Left forelimb (tissue), 1 donor: ENCODE results near the gene ADORA2B.
"Not testable (repeated sequence)": the region's sequence is repeated elsewhere in the genome, so short reads cannot be mapped to it uniquely, and the experiment has no call there.

Experiments
- DNase-seq: peaks from one replicate; pipeline ENCODE4 v3.0.0-alpha.2; 2018; ENCODE audit warnings: low spot score

The ADORA2B gene

DNA sequence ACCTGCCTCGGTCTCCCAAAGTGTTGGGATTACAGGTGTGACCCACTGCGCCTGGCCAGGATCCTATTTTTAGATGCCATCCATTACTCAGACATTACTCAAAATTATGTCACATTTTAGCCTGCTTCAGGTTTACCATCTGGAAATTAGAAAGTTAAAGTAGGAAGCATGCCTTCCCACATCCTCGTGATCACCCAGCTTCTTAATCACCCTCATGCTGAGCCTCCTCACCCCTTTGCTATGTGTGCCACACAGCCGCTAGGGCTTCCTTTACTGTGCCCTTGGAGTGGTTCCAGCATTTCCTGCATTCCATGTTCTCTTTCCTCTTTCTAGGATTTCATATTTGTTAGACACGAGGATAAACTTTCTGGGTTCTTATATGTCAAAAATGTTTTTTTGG is 9.3 kb downstream of the ADORA2B start:
- DNase-seq: no peak

DNA sequence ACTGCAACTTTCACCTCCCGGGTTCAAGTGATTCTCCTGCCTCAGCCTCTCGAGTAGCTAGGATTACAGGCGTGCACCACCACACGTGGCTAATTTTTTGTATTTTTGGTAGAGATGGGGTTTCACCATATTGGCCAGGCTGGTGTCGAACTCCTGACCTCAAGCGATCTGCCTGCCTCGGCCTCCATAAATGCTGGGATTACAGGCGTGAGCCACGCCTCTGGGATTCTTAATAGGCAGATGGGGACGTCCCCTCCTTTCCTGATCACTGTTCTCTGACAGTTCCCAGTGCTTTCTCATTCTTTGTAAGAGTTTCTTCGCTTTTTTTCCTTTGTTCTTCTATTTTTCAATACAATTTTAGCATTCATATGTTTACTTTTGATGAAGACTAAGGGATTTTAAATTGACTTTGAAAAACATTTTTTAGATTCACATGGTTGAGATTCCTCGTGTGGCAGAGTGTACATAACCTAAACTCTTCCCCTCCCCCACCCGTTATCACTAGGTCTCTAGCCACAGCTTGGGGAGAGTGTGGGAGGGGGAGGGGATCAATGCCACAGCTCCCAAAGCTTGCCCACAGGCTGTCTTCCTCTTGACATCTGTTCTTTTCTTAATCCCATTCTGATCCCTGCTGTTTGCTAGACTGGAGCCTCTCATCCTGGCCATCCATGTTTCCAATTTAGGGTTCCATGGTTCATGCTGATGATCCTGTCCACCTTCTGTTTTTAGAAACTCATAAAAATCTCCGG is 11.0 kb downstream of the ADORA2B start:
- no peak for DNase-seq

DNA sequence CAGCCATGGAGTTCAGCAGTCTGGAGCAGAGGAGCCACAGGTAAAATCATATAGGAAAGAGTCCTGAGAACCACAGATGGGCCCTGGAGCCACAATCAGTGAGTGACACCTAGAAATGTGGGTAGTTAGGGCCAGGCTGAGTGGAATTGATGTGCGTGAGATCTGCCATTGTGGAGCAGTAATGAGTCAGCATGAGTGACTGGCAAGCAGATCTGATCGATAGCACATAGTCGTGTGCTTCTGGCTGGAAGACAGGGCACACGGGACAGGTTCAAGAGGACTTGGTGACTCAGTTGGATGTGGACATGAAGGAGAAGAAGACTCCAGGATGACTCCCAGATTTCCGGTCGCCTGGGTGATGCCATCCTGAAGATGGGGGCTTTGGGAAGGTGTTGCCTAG is 12.3 kb downstream of the ADORA2B start:
- no peak for DNase-seq

DNA sequence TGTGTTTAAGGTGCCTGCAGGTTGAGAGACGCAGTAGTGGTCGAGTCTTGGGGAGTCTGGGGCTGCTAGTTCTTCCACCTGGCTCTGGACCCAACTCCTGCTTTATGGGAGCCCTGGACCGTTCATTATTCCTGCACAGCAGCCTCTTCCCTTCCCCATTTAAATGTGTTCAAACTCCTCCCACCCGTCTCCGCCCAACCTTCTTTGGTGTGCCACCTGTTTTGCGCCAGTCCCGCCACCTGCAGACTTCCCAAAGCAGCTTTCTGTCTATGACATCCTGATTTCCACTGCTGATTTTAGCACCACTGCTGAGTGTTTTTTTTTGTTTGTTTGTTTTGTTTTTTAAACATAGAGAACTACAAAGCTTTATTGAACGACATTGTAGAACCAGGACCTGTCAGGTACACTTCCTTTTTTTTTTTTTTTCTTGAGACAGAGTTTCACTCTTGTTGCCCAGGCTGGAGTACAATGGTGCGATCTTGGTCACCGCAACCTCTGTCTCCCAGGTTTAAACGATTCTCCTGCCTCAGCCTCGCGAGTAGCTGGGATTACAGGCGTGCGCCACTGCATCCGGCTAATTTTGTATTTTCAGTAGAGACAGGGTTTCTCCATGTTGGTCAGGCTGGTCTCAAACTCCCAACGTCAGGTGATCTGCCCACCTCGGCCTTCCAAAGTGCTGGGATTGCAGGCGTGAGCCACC is 12.8 kb downstream of the ADORA2B start:
- no peak for DNase-seq

DNA sequence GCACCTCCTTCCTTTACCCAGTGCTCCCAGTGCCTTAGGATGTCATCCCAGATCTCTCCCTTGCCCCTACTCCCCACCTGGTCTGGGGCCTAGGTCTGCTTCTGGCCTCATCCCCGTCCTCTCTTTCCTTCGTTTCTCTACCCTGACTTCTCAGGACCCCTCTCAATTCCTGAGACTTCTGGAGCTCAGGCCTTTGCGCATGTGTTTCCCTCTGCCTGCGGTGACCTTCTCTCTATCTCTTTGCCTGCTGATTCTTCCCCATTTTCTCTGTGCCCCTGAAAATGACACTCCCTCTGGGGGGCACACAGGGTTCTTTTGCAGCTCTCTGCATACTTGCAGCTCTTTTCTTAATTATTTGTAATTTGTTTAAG is 13.5 kb downstream of the ADORA2B start:
- DNase-seq: no peak

DNA sequence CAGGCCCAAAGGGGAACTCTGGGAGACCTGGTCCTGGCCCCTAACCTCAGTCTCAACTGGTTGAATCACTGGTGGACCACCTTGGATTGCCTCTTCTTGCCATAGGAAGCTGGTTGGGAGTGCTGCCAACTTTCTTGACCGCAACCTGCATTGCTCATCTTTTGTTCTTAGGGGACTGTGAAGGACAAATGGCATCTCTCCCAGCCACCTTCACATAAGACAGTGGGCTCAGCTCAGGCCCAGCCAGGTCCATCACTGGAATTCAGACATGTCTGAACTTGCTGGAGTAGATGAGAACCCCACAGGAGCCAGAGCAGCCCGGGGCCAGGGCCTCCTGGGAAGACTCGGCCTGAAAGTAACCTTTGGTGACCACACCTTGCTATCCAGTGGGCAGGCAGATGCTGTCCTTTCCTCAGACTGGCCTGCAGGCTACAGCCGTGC is 18.8 kb downstream of the ADORA2B start:
- DNase-seq: no peak

DNA sequence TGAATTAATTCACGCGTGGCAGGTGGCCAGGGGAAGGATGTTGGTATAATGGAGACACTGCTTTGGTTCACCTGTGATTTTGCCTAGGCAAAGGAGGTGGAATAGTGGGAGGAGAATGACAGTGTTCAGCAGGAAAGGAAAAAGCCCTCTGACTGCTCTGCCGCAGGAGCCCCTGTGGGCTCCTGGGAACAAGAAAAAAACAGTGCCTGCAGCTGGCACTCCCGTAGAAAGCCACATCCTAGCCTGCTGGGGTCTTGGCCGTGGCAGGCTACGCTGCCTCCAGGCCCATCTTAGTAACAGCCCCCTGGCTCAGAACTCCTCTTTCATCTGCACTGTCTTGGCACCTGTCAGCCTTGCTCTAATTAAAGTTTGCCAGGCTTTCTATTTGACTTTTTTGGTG is 20.6 kb downstream of the ADORA2B start:
- DNase-seq: no peak

DNA sequence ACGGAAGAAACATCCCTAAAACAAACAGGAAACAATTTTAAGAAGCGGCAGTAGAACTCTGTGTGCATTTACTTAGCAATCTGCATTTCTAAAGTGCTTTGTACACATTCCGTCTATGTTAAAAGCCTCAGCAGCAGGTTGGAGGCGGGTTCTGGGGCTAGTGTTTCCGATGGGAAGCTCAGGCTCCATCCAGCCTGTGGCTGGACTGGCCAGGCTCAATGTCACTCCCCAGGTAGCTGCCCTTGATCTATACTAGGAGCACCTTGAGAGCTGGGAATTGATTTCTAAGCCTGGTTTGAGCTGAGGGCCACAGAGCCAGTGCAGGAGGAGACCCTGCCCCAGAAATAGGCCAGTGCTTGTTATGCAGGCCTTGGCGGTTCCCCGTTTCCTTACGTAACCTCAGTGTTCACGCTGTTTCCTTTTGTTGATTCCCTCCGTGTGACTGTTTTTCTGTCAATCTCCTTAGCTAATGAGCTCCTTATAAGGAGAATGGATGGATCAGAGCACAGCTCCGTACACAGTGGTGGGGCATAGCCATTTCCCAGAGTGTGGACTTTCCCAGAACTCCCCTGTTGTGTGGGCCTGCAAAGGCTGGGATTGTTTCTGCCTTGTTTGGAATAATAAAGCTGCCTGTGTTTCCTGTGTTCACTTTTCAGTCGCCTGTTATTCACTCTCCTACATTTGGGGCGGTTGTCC is 21.4 kb downstream of the ADORA2B start:
- DNase-seq: no peak

DNA sequence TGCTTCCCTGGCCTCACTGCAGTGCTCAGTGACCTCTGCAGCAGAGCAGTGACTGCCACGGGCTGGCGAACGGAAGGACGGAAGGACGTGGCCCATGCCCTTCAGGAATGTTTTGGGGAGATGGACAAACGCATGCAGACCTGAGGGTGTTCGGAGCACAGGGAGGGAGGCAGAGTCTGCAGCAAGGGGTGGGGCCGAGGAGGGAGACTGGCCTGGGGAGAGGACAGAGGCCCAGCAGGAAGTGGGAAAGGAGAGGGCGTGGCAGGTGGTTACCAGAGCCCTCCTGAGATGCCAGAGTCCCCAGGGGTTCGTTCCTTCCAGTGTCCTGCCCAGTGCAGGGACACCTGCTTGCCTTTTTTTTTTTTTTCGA is 21.9 kb downstream of the ADORA2B start:
- no peak for DNase-seq

DNA sequence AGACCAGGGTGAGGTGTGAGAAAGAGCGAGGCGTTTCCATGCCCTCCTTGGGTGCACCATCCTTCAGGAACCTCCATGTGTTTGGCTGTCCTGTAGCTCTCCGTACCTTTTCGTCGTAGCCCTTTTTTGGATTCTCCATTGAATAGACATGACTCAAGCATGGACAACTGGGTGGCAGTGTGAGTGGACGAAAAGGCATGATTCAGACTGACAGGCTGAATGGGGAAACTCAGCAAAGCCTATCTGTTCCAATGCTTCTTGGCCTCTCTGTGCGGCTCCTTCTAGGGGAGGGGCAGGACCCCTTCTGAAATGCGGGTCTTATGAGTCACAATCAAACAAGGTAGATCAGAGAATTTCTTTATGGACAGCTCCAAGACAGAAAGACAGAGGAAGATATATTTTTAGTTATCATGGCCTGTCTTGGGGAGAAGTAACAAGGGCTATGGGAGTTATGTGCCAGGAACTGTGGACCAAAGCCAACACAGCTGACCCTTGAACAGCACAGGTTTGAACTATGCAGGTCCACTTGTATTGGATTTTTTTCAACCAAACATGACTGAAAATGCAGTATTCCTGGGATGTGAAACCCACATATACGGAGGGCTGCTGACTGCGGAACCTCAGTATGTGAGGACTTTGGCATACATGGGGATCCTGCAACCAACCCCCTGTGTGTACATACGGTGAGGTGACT is 22.9 kb downstream of the ADORA2B start:
- no peak for DNase-seq

DNA sequence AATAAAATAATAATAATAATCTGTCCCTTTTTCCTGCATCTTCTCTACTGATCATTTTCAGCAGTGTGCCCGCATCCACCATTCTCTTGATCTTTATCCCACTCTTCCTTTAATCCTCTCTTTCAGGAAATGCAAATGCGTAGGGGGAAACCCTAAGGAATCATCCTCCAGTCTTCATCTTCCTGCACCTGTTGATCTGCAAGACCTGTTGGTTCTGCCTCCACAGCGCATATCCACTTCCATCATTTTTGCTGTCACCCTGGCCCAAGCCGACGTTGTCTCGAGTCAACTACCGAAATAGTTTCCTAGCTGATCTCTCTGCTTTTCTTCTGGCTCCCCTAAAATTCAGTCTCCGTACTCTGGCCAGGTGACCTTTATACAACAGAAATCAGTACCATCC is 24.5 kb downstream of the ADORA2B start:
- DNase-seq: no peak

DNA sequence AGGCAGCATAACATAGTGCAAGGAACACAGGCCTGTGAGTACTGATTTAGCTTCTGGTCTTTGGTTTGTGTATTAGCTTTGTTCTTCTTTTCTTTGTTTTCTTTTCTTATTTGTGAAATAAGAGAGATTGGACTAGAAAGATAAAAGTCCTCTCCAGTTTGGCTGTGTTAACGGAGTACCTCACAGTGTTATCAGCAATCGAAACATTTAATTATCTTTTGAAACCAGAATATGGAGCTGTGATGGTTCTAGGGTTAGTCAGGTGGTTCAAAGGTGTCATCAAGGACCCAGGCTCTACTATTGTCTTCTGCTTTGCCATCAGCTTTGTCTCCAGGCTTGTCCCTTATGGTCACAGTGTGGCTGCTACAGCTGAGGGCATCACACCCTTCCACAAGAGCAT is 25.6 kb downstream of the ADORA2B start:
- DNase-seq: no peak

DNA sequence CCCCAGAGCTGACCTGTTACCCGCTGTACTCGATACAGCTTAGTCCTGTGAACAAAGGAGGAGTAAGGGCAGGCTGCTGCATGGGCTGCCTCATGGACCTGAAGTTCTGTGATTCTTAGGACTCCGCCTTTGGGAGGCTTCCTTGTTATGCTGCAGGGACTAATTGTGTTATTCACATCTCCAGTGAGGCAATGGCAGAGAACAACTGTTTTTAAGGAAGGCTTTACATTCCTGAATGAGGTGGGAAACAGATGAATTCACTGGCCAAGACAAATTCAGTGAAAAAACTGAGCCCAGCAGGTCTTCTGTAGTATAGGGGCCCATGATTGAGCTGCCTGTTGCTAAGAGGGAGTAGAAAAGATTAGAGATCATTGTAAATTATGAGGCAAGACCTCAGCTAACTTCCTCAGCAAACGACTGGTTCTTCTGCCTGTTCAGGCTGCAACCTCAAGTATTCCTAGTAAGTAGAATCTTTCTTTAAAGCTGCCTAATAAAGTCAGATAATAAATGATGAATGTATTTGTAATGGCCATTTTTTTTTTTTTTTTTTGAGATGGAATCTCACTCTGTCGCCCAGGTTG is 26.3 kb downstream of the ADORA2B start:
- no peak for DNase-seq

DNA sequence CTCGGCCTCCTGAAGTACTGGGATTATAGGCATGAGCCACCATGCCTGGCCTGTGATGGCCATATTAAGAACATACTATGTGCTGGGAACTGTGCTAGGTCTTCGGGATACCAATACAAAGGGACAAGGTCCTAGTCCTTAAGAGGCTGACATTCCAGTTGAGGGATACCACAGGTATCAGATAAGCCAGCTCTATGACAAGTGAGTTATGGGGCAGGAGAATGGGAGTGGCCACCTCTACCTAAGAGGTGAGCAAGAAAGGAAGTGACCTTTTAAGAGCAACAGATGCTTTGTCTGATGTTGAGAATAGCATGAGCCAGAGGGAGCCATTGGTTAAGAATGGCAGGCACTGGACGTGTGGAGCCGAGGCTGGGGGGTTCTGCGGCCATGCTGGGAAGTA is 27.0 kb downstream of the ADORA2B start:
- no peak for DNase-seq

DNA sequence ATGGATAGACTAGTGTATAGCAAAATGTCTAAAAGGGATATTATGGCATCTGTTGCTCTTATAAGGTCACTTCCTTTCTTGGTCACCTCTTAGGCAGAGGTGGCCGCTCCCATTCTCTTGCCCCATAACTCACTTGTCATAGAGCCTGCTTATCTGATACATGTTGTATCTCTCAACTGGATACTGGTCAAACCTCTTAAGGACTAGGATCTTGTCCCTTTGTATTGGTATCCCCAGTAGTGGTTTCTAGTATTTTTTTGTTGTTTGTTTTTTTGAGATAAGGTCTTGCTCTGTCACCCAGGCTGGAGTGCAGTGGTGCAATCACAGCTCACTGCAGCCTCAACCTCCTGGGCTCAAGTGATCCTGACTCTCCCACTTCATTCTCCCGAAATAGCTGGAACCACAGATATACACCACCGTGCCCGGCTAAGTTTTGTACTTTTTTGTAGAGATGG is 27.6 kb downstream of the ADORA2B start:
- no peak for DNase-seq

DNA sequence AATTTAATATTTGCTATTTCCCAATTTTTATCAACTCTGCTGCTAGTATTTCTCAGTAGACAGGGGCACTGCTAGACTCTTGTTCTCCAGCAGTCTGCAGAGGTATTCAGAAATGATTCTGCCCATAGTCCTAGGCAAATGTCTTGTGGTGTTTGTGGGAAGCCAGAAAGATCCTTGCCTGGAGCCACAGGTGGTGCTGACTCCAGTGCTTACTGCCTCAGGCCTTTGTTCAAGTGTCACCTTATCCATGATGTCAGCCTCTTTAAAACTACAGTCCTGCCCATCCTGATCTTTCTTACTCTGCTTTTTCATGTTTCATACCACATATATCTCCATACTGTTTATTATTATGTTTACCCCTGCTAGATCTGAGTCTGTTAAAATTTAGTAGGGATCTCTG is 28.1 kb downstream of the ADORA2B start:
- DNase-seq: no peak

DNA sequence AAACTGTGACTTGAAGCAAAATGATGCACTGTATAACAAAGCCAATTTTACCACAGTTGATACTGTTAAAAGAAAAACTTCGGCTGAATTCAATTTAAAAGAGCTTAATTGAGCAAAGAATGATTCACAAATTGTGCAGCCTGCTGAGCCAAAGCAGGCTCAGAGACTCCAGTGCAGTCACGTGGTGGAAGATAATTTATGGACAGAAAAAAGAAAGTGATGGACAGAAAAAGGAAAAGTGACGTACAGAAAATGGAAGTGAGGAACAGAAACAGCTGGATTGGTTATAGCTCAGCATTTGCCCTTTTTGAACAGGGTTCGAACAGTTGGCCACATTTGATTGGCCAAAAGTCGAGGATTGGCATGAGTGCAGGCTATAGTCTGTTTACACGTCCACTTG is 28.9 kb downstream of the ADORA2B start:
- no peak for DNase-seq

DNA sequence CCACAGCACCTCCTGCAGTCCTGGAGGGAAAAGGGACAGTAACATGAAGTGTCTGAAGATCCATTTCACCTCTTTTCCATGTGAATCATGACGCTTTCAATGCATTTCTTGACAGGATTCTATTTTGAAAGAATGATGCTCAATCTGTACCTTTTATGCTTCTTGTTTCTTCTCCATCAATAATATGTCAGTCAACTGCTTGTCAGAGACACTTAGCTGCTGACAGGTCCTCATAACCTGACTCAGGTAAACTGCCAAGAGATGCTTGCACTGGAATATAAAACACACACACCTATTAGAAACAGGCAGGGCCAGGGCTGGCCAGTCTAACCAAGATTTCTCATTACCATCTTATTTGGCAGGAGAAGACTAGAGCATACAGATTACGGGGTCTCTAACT is 33.0 kb downstream of the ADORA2B start:
- DNase-seq: no peak

DNA sequence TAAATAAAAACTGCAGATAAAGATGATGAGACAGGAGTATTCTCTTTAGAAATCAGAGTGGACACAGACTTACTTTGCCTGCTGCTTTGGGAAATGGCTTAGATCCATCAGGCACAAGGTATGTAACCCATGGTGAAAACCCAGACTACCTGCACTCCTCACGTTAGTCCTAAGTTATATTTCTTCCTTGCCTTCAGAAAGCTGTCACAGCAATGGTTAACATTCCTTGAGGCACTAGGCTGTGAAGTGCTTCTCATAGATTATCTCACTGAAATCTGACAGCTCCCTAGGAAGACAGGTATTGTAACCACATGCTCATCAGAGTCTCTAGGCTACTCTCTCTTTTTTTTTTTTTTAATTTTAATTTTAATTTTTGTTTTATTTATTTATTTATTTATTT is 33.7 kb downstream of the ADORA2B start:
- no peak for DNase-seq

DNA sequence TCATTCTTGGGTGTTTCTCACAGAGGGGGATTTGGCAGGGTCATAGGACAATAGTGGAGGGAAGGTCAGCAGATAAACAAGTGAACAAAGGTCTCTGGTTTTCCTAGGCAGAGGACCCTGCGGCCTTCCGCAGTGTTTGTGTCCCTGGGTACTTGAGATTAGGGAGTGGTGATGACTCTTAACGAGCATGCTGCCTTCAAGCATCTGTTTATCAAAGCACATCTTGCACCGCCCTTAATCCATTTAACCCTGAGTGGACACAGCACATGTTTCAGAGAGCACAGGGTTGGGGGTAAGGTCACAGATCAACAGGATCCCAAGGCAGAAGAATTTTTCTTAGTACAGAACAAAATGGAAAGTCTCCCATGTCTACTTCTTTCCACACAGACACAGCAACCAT is 34.1 kb downstream of the ADORA2B start:
- DNase-seq: not testable (repeated sequence)

DNA sequence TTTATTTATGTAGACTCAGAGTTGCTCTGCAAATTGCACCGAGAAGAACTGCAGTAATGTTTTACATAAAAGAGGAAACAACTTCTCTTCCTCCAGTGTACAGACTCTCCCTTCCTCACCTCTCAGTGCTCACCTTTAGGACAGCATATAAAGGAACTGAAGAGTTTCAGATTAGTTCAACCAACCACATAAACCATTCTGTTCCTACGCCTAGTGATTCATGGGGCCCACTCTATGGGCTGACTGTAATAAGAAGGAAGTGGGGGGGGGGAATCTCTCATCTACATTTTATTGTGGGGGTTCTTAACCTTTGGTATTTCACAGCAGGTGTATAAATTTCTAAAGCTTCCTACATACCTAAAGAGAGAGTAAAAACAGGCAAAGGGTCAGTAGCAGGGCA is 36.3 kb downstream of the ADORA2B start:
- no peak for DNase-seq
